PC-3 (cell line): ENCODE results near the gene TRIP11.

ENCODE experiments used
- EZH2phosphoT487 ChIP-seq: fragments of 300-600 bp; sonication (generic); IDR thresholded peaks from 2 replicates; pipeline ENCODE4 v1.6.1; 2018; ENCODE audit warnings: mild to moderate bottlenecking, antibody characterized with exemption, low read length, borderline replicate concordance
- TF ChIP-seq, protein P1 (sequence below): fragments of 300-600 bp; sonication (generic); conservative IDR thresholded peaks from 2 replicates; pipeline ENCODE4 v1.5.1; 2017; ENCODE audit warnings: antibody characterized with exemption, low read depth, mild to moderate bottlenecking, low read length

DNA sequence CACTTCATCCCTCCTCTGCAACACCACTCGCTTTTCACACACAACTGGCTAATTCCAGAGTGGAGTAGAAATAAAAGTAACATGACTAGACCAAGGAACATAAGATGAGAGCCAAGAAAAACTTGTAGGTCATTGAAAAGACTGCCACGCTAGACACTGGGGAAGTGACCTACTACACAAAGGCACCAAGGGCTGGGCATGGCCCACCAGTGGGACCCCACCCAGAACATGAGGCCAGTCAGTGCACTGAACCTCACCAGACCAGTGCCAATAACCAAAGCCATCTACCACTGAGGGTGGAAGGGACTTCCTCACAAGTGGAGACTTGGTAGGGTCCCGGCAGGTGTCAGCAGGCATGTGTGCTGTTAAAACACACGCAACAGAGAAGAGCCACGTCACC is 112.1 kb downstream of the TRIP11 start:
- TF ChIP-seq, protein P1, sequence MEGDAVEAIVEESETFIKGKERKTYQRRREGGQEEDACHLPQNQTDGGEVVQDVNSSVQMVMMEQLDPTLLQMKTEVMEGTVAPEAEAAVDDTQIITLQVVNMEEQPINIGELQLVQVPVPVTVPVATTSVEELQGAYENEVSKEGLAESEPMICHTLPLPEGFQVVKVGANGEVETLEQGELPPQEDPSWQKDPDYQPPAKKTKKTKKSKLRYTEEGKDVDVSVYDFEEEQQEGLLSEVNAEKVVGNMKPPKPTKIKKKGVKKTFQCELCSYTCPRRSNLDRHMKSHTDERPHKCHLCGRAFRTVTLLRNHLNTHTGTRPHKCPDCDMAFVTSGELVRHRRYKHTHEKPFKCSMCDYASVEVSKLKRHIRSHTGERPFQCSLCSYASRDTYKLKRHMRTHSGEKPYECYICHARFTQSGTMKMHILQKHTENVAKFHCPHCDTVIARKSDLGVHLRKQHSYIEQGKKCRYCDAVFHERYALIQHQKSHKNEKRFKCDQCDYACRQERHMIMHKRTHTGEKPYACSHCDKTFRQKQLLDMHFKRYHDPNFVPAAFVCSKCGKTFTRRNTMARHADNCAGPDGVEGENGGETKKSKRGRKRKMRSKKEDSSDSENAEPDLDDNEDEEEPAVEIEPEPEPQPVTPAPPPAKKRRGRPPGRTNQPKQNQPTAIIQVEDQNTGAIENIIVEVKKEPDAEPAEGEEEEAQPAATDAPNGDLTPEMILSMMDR = no peak
- TF ChIP-seq EZH2phosphoT487 = no peak
